Astrocyte of the cerebellum (primary cell): Measurements from ENCODE around the gene DHRS7B.

Experiments
- DNase-seq: peaks from one replicate; pipeline ENCODE4 v3.0.0-alpha.2; 2011; ENCODE audit warnings: low read depth
- H3K4me3 ChIP-seq: 2 replicates; pipeline ENCODE4 v1.5.1; 2011; ENCODE audit warnings: mild to moderate bottlenecking, low read depth, low read length, moderate library complexity
- CTCF ChIP-seq: IDR thresholded peaks from 2 replicates; pipeline ENCODE4 v1.5.1; 2012; ENCODE audit warnings: low read length, low read depth, moderate library complexity, mild to moderate bottlenecking; ENCODE audit errors: missing control alignments
- in situ Hi-C: cut with HindIII; loops from 2 replicates; pipeline ENCODE4 v1.10.0; 2017; ENCODE audit warnings: low sequenced_read_pairs

The DHRS7B gene

DNA sequence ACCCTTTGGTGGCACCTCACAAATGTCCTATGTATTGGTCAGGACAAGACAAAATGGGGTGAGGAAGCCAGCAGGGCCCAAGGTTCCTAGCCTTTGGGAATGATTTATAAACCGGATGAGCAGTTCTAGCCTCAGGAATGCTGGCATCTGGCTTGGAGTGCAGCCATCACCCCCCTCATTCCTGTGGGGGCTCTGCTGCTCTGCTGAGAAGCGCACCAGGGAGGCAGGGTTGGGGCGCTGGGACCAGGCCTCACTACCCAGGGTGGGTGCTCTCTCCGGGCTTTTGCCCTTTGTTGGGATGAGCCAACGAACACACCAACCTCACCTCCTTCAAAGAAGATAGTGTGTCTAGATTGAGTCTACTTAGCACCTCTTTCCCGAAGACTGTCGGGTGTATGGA lies 47.9 kb downstream of the DHRS7B start:
- H3K4me3 ChIP-seq = no peak overlapping the region
- DNase-seq = no peak
- TF ChIP-seq CTCF = no peak
- in situ Hi-C loops = no loop called here

DNA sequence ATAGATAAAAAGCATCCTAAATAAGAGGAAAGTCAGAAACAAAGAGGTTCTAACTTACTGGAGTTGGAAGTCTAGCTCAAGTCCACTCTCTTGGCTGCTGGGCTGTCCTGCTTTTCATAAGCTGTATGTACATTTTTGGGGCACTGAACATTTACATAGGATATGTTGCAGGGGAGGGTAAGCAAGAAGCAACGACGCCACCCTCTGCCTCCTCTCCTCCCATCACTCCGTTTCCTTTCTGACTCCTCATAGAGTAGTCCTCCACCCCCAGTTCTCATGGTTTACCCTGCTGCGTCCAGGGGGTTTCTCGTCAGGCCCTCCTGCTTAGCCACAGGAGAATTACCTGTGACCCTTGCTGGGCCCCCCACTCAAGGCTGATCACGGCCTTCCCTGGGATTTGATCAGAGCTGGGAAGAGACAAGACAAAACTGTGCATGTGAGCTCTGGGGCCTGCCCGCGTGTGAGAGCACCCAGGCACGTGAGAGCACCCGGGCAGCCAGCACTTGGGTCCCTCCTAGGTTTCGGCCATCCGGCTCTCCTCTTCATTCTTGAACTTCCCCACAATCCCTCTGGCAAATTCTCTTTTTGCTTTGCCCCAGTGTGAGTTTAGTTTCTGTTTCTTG lies 50.1 kb downstream of the DHRS7B start:
- no peak for TF ChIP-seq CTCF
- no peak overlapping the region for H3K4me3 ChIP-seq
- DNase-seq = no peak
- in situ Hi-C loops = no loop called here

- H3K4me3 ChIP-seq = no peak overlapping the region
- TF ChIP-seq CTCF = no peak
- DNase-seq = no peak
- in situ Hi-C loops = no loop called here
Measured at GRCh38 chr17:21177401-21177800, 50.6 kb downstream of the DHRS7B start.

GRCh38 chr17:21177854-21178600 lies 51.3 kb downstream of the DHRS7B start:
- no peak overlapping the region for H3K4me3 ChIP-seq
- no peak for DNase-seq
- no peak for TF ChIP-seq CTCF
- in situ Hi-C loops = no loop called here

GRCh38 chr17:21183468-21183867 lies 56.7 kb downstream of the DHRS7B start:
- in situ Hi-C loops = no loop called here
- DNase-seq = no peak
- TF ChIP-seq CTCF = no peak
- H3K4me3 ChIP-seq = no peak overlapping the region

DNA sequence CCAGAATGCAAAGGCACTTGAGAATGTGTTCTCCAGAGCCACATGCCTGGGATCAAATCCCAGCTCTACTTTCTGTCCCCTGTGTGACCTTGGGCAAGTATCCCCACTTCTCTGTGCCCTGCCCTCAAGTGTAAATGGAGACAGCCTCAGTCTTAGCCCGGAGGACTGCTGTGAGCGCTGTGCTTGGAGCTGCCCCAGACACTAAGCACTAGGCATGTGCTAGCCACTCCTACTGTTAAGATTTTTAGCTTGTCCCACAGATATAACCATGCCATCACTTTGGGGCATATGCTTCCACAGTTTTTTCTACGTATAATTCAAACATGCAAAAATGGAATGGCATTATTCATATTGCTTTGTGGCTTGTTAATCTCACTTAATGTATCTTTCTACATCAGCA lies 57.8 kb downstream of the DHRS7B start:
- DNase-seq = no peak
- H3K4me3 ChIP-seq = no peak overlapping the region
- in situ Hi-C loops = no loop called here
- TF ChIP-seq CTCF = no peak
